Caki2 (cell line): ENCODE results near the gene TTLL1. TPM values are rescaled to one million over a fixed set of nuclear protein-coding genes. Genes with fewer than 3 reads are reported as not detected.

ENCODE experiments used
- total RNA-seq: library from RNA; depleted of rRNA; stranded (reverse); fragments of >200 nt; shearing (Covaris generic); gene quantifications from 2 replicates; pipeline ENCODE4 v1.2.3, GENCODE V29; 2014; ENCODE audit warnings: low replicate concordance; rRNA removed

The TTLL1 gene
- total RNA-seq, 1 experiment from 2014 or later, result 7.2 TPM

Other genes with a start within 250 kb of the TTLL1 start
- gene ARFGAP3, start 232.1 kb downstream of the TTLL1 start, total RNA-seq, result 29.8 TPM in 2 replicates
- 145 and 175 TPM in 2 replicates for gene PACSIN2, start 74.2 kb downstream of the TTLL1 start, total RNA-seq
- gene BIK, start 21.4 kb upstream of the TTLL1 start, total RNA-seq, result 14.9 and 27.0 TPM in 2 replicates
- gene MCAT, start 54.0 kb upstream of the TTLL1 start, total RNA-seq, result 41.8 and 67.9 TPM in 2 replicates
- 757 and 778 TPM in 2 replicates for gene TSPO, start 62.2 kb upstream of the TTLL1 start, total RNA-seq
- gene TTLL12, start 97.7 kb upstream of the TTLL1 start, total RNA-seq, result 38.8 and 48.9 TPM in 2 replicates